ENCODE measurements around the gene MSH6.

Gene MSH6

GRCh38 chr2:47782671-47783485 lies at the start of gene MSH6:
MSH6 (plus strand) TSS chr2:47783145; CDS start chr2:47783234, 89 bp downstream.
- H3K9ac ChIP-seq: peak within 1 kb of the TSS; percentile 85 to 96 (median 92)
- H3K4me1 ChIP-seq: peaks cover 51 to 73% (median 64%) of the 10 kb centered on the region in 10 experiments
- peaks cover 40 to 94% (median 48%) of the 10 kb centered on the region in 11 experiments for H4K20me1 ChIP-seq
- peak within 1 kb of the TSS; percentile 76 to 98 (median 92) for H3K27ac ChIP-seq
- no peaks in the 10 kb centered on the region for H3K9me3 ChIP-seq (replicated peaks in 1 of 11)
- peak within 1 kb of the TSS; percentile 86 to 99 (median 95) for H3K4me2 ChIP-seq
- no peak for TF ChIP-seq Cebpa-rat (IDR thresholded peaks at IDR 0.05)
- H3K36me3 ChIP-seq: peaks cover 5 to 65% (median 49%) of the 10 kb centered on the region in 11 experiments; a peak in 20 of 22 replicates
- no peaks in the 10 kb centered on the region for H3K27me3 ChIP-seq
- peak within 1 kb of the TSS; percentile 60 to 88 (median 73) for H3K4me3 ChIP-seq

- no peaks in the 10 kb centered on the region for H3K27me3 ChIP-seq
- H3K9ac ChIP-seq: peak overlapping the region in 5 of 11 experiments; percentile 5 to 74 (median 17); a peak in 6 of 22 replicates
- H3K27ac ChIP-seq: peak overlapping the region in 9 of 11 experiments; percentile 23 to 84 (median 70); a peak in 17 of 22 replicates
- H3K4me1 ChIP-seq: peaks cover 34 to 82% (median 71%) of the 10 kb centered on the region in 10 experiments
- H3K36me3 ChIP-seq: peaks cover 0 to 100% (median 71%) of the 10 kb centered on the region in 11 experiments; a peak in 17 of 22 replicates
- peaks cover 0 to 21% (median 2%) of the 10 kb centered on the region in 11 experiments; a peak in 6 of 22 replicates for H3K9me3 ChIP-seq (replicated peaks in 1 of 11)
- peak overlapping the region in 10 of 11 experiments; percentile 0 to 83 (median 68); a peak in 18 of 22 replicates for H3K4me2 ChIP-seq
- TF ChIP-seq Cebpa-rat (IDR thresholded peaks at IDR 0.05): no peak
- H3K4me3 ChIP-seq: no peak overlapping the region
- no peaks in the 10 kb centered on the region for H4K20me1 ChIP-seq
These were observed 47.6 kb upstream of the MSH6 start for GRCh38 chr2:47735136-47735869.

GRCh38 chr2:47735912-47736311 lies 47.0 kb upstream of the MSH6 start:
- Histone ChIP-seq H3K4me3 (no peak overlapping the region), H3K9me3 (replicated peaks in 1 of 11) (peaks cover 0 to 16% (median 0%) of the 10 kb centered on the region in 11 experiments; a peak in 5 of 22 replicates), H3K36me3 (peaks cover 0 to 100% (median 71%) of the 10 kb centered on the region in 11 experiments; a peak in 18 of 22 replicates), H3K9ac (peak overlapping the region in 3 of 11 experiments; percentile 5 to 74 (median 53); a peak in 5 of 22 replicates), H3K4me2 (peak overlapping the region in 10 of 11 experiments; percentile 0 to 83 (median 68); a peak in 18 of 22 replicates), H3K27ac (peak overlapping the region in 9 of 11 experiments; percentile 58 to 84 (median 70); a peak in 17 of 22 replicates), H3K27me3 (no peaks in the 10 kb centered on the region), H3K4me1 (peaks cover 34 to 82% (median 77%) of the 10 kb centered on the region in 10 experiments), H4K20me1 (no peaks in the 10 kb centered on the region)
- no peak for TF ChIP-seq Cebpa-rat (IDR thresholded peaks at IDR 0.05)

GRCh38 chr2:47737191-47737975 lies 45.6 kb upstream of the MSH6 start:
- peaks cover 0 to 100% (median 72%) of the 10 kb centered on the region in 11 experiments; a peak in 16 of 22 replicates for H3K36me3 ChIP-seq
- peak in 6 of 11 experiments; percentile 22 to 80 (median 52); a peak in 7 of 22 replicates for TF ChIP-seq Cebpa-rat (IDR thresholded peaks at IDR 0.05)
- peak overlapping the region in 10 of 11 experiments; percentile 31 to 84 (median 68); a peak in 21 of 22 replicates for H3K27ac ChIP-seq

GRCh38 chr2:47738331-47738730 lies 44.6 kb upstream of the MSH6 start:
- Histone ChIP-seq H3K9ac (peak overlapping the region in 8 of 11 experiments; percentile 9 to 74 (median 61); a peak in 14 of 22 replicates), H3K36me3 (peaks cover 0 to 100% (median 72%) of the 10 kb centered on the region in 11 experiments; a peak in 17 of 22 replicates), H3K4me3 (peak overlapping the region in 2 of 10 experiments; percentile 5 to 9; a peak in 3 of 20 replicates), H3K9me3 (replicated peaks in 1 of 11) (peaks cover 0 to 29% (median 8%) of the 10 kb centered on the region in 11 experiments; a peak in 12 of 22 replicates), H3K4me1 (peaks cover 34 to 100% (median 95%) of the 10 kb centered on the region in 10 experiments), H4K20me1 (no peaks in the 10 kb centered on the region), H3K4me2 (peak overlapping the region in 10 of 11 experiments; percentile 40 to 83 (median 70); a peak in 19 of 22 replicates), H3K27ac (peak overlapping the region in 9 of 11 experiments; percentile 58 to 84 (median 70); a peak in 19 of 22 replicates), H3K27me3 (no peaks in the 10 kb centered on the region)
- TF ChIP-seq Cebpa-rat (IDR thresholded peaks at IDR 0.05): no peak

More at GRCh38 chr2:47737191-47737975, 45.6 kb upstream of the MSH6 start:
- H3K4me2 ChIP-seq: peak overlapping the region in 10 of 11 experiments; percentile 7 to 83 (median 70); a peak in 19 of 22 replicates
- H3K9ac ChIP-seq: peak overlapping the region in 6 of 11 experiments; percentile 35 to 74 (median 68); a peak in 11 of 22 replicates
- H4K20me1 ChIP-seq: no peaks in the 10 kb centered on the region
- no peaks in the 10 kb centered on the region for H3K27me3 ChIP-seq
- peaks cover 34 to 97% (median 91%) of the 10 kb centered on the region in 10 experiments for H3K4me1 ChIP-seq
- H3K9me3 ChIP-seq (replicated peaks in 1 of 11): peaks cover 0 to 24% (median 1%) of the 10 kb centered on the region in 11 experiments; a peak in 10 of 22 replicates
- no peak overlapping the region for H3K4me3 ChIP-seq

GRCh38 chr2:47741101-47741500 lies 41.8 kb upstream of the MSH6 start:
- H3K4me3 ChIP-seq: no peak overlapping the region
- H4K20me1 ChIP-seq: no peaks in the 10 kb centered on the region
- TF ChIP-seq Cebpa-rat (IDR thresholded peaks at IDR 0.05): no peak
- H3K36me3 ChIP-seq: peaks cover 0 to 100% (median 82%) of the 10 kb centered on the region in 11 experiments; a peak in 17 of 22 replicates
- H3K4me1 ChIP-seq: peaks cover 21 to 97% (median 78%) of the 10 kb centered on the region in 10 experiments
- H3K27ac ChIP-seq: peak overlapping the region in 7 of 11 experiments; percentile 31 to 84 (median 50); a peak in 7 of 22 replicates
- H3K9ac ChIP-seq: 0 out of 22 replicates have a peak overlapping the region, but pooled peaks of 1 of the 11 experiments have one; percentile 19
- no peaks in the 10 kb centered on the region for H3K27me3 ChIP-seq
- H3K4me2 ChIP-seq: peak overlapping the region in 7 of 11 experiments; percentile 14 to 83 (median 78); a peak in 12 of 22 replicates
- H3K9me3 ChIP-seq (replicated peaks in 1 of 11): peaks cover 0 to 52% (median 21%) of the 10 kb centered on the region in 11 experiments; a peak in 16 of 22 replicates

- Histone ChIP-seq H3K36me3 (peaks cover 0 to 100% (median 84%) of the 10 kb centered on the region in 11 experiments; a peak in 17 of 22 replicates), H3K4me2 (peak overlapping the region in 10 of 11 experiments; percentile 2 to 83 (median 40); a peak in 15 of 22 replicates), H3K4me1 (peaks cover 21 to 96% (median 77%) of the 10 kb centered on the region in 10 experiments), H4K20me1 (no peaks in the 10 kb centered on the region), H3K27me3 (no peaks in the 10 kb centered on the region), H3K9ac (peak overlapping the region in 3 of 11 experiments; percentile 18 to 19 (median 19); a peak in 3 of 22 replicates), H3K27ac (peak overlapping the region in 8 of 11 experiments; percentile 21 to 84 (median 59); a peak in 15 of 22 replicates), H3K9me3 (replicated peaks in 1 of 11) (peaks cover 0 to 57% (median 27%) of the 10 kb centered on the region in 11 experiments; a peak in 18 of 22 replicates), H3K4me3 (no peak overlapping the region)
- no peak for TF ChIP-seq Cebpa-rat (IDR thresholded peaks at IDR 0.05)
These were observed 41.3 kb upstream of the MSH6 start for GRCh38 chr2:47741637-47742036.
